Endodermal cell (in vitro differentiated cells): ENCODE measurements around the gene PRRX2. TPM values are rescaled to one million over a fixed set of nuclear protein-coding genes. Genes with fewer than 3 reads are reported as not detected.
A peak's percentile ranks its signal among the peaks of the same experiment; 100 is the strongest.

Experiments used
- DNase-seq: peaks from one replicate; pipeline ENCODE4 v3.0.0-alpha.2; 2017
- H3K27ac ChIP-seq: 2 replicates; pipeline ENCODE4 v1.5.1; 2013; ENCODE audit warnings: mild to moderate bottlenecking, low read depth, low read length, moderate library complexity
- H3K27me3 ChIP-seq: 2 replicates; pipeline ENCODE4 v1.6.1; 2013; ENCODE audit warnings: mild to moderate bottlenecking, low read length, moderate library complexity; ENCODE audit not compliant: insufficient read depth, control insufficient read depth, poor library complexity, severe bottlenecking
- H3K36me3 ChIP-seq: 2 replicates; pipeline ENCODE4 v1.7.0; 2013; ENCODE audit warnings: mild to moderate bottlenecking, low read length, moderate library complexity; ENCODE audit not compliant: control insufficient read depth, insufficient read depth
- H3K4me1 ChIP-seq: one replicate; pipeline ENCODE4 v1.7.0; 2013; ENCODE audit warnings: low read length; ENCODE audit not compliant: control insufficient read depth, insufficient read depth
- H3K4me3 ChIP-seq: 2 replicates; pipeline ENCODE4 v1.5.1; 2013; ENCODE audit warnings: mild to moderate bottlenecking, low read length, moderate library complexity
- H3K9ac ChIP-seq: 2 replicates; pipeline ENCODE4 v1.6.1; 2013; ENCODE audit warnings: mild to moderate bottlenecking, low read length, moderate library complexity; ENCODE audit not compliant: poor library complexity, severe bottlenecking; ENCODE audit errors: extremely low read depth
- H3K9me3 ChIP-seq: 2 replicates; pipeline ENCODE4 v1.6.1; 2013; ENCODE audit warnings: mild to moderate bottlenecking, low read length, moderate library complexity; ENCODE audit not compliant: control insufficient read depth
- H3K27ac Mint-ChIP-seq: 2 replicates; pipeline ENCODE4 v1.8.0; 2020; ENCODE audit warnings: mixed read lengths
- H3K27me3 Mint-ChIP-seq: 2 replicates; pipeline ENCODE4 v1.8.0; 2021; ENCODE audit warnings: mild to moderate bottlenecking, mixed read lengths; ENCODE audit not compliant: insufficient read depth
- H3K36me3 Mint-ChIP-seq: 2 replicates; pipeline ENCODE4 v1.8.0; 2020; ENCODE audit warnings: low read depth, mixed read lengths
- H3K4me1 Mint-ChIP-seq: 2 replicates; pipeline ENCODE4 v1.8.0; 2020; ENCODE audit warnings: mixed read lengths
- H3K4me3 Mint-ChIP-seq: 2 replicates; pipeline ENCODE4 v1.8.0; 2020; ENCODE audit warnings: mild to moderate bottlenecking, moderate library complexity, mixed read lengths
- H3K9me3 Mint-ChIP-seq: 2 replicates; pipeline ENCODE4 v1.8.0; 2020; ENCODE audit warnings: mild to moderate bottlenecking, mixed read lengths
- CTCF ChIP-seq: fragments of 200-600 bp; sonication (generic); conservative IDR thresholded peaks from 2 replicates; pipeline ENCODE4 v1.5.0; 2021; ENCODE audit warnings: antibody characterized with exemption, mild to moderate bottlenecking
- WGBS, 2 experiments: methylation state at CpG; one replicate each; pipeline versions ENCODE4 v1.1.5 to v1.1.7; 2013; ENCODE audit warnings: missing lambda C conversion rate in 2 of 2, mixed read lengths in 1 of 2; ENCODE audit not compliant: insufficient coverage in 1 of 2, insufficient read length in 1 of 2; 5-methylcytosine and 5-hydroxymethylcytosine counted together
- total RNA-seq, 2 donors: library from RNA; stranded (reverse); fragmentation: NEBNext Ultra II Directional in 1 of 2; extraction: Animal tissue kit (Norgen Biotek cat#: 25700) in 1 of 2; gene quantifications; 2 replicates in 1 of 2; 3 replicates in 1 of 2; pipeline ENCODE4 v1.2.1, GENCODE V29; 2021

The PRRX2 gene
- total RNA-seq, 2 donors from 2014 or later: 1.0 to 3.8 TPM

DNA sequence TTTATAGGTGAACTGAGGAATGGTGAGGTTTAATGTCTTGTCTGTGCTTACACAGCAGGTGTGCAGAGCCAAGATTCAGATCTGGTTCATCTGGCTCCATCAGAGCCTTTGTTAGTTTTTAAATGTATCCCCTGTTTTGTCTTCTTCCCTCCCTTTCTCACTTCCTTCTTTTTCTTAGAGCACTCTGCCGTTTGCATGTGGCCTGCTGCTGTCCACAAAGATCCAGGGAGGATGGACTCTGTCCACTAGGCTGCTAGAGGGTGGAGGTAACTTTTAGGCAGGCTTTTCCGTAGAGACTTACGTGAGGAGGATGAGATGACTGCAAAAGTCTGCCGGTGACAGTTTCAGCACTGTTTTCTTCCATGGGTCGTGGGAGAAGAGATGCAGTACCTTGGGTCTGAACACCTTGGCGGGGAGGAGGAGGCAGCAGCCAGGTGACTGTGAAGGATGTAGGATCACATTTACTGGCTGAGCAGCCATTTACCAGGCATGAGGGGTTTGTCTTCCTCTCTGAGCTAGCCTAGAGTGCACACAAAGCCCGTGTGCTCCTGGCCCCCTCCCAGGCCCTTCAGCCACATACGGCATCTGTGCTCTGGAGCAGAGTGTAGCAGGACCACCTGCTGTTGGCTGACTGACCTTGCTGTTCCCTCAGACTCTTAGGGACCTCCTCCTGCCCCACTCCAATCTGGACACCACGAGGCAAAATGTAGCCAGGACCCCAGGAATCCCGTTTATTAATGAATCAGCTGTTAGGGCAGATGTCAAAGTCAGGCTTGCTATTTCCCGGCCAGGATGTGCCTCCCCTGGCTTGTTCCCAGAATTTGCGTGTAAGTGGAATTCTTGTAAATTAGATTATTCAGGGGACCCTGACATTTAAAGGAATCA lies 37.6 kb upstream of the PRRX2 start:
- H3K27me3 ChIP-seq: no peaks in the 10 kb centered on the region
- no peak for TF ChIP-seq CTCF
- peak overlapping the region; percentile 49 for H3K27ac Mint-ChIP-seq
- H3K36me3 ChIP-seq: peaks cover 20% of the 10 kb centered on the region
- H3K4me3 ChIP-seq: peak overlapping the region; percentile 98
- peaks cover 27% of the 10 kb centered on the region for H3K4me1 Mint-ChIP-seq
- peak overlapping the region; percentile 30 for H3K27ac ChIP-seq
- no peaks in the 10 kb centered on the region for H3K9me3 Mint-ChIP-seq
- H3K4me1 ChIP-seq: no peaks in the 10 kb centered on the region
- H3K9ac ChIP-seq: no peak overlapping the region
- no peaks in the 10 kb centered on the region for H3K9me3 ChIP-seq
- peak overlapping the region; percentile 76 for H3K4me3 Mint-ChIP-seq
- WGBS, 2 experiments: 84 to 89% methylated on average over 11 to 12 of the region's 12 CpGs
- H3K27me3 Mint-ChIP-seq: no peaks in the 10 kb centered on the region
- peaks cover 8% of the 10 kb centered on the region for H3K36me3 Mint-ChIP-seq
- DNase-seq: no peak

- H3K27ac Mint-ChIP-seq: no peak overlapping the region
- no peak for DNase-seq
- Histone ChIP-seq H3K9ac (no peak overlapping the region), H3K27me3 (no peaks in the 10 kb centered on the region), H3K36me3 (peaks cover 28% of the 10 kb centered on the region), H3K27ac (no peak overlapping the region), H3K9me3 (no peaks in the 10 kb centered on the region), H3K4me1 (no peaks in the 10 kb centered on the region), H3K4me3 (no peak overlapping the region)
- H3K9me3 Mint-ChIP-seq: no peaks in the 10 kb centered on the region
- H3K4me3 Mint-ChIP-seq: no peak overlapping the region
- WGBS, 2 experiments: 97 to 100% methylated on average over 2 to 6 of the region's 6 CpGs
- H3K27me3 Mint-ChIP-seq: no peaks in the 10 kb centered on the region
- peaks cover 27% of the 10 kb centered on the region for H3K4me1 Mint-ChIP-seq
- peaks cover 15% of the 10 kb centered on the region for H3K36me3 Mint-ChIP-seq
- TF ChIP-seq CTCF: no peak
Measured at GRCh38 chr9:129628709-129629108, 36.7 kb upstream of the PRRX2 start.

GRCh38 chr9:129629251-129629820 lies 36.1 kb upstream of the PRRX2 start:
- H3K4me3 ChIP-seq: no peak overlapping the region
- H3K27me3 ChIP-seq: no peaks in the 10 kb centered on the region
- no peak overlapping the region for H3K27ac ChIP-seq
- peaks cover 23% of the 10 kb centered on the region for H3K4me1 Mint-ChIP-seq
- H3K9me3 ChIP-seq: no peaks in the 10 kb centered on the region
- TF ChIP-seq CTCF: no peak
- no peaks in the 10 kb centered on the region for H3K27me3 Mint-ChIP-seq
- H3K9me3 Mint-ChIP-seq: no peaks in the 10 kb centered on the region
- H3K4me1 ChIP-seq: no peaks in the 10 kb centered on the region
- no peak overlapping the region for H3K9ac ChIP-seq
- WGBS, 2 experiments: 83 to 96% methylated on average over 3 to 8 of the region's 8 CpGs
- no peak overlapping the region for H3K27ac Mint-ChIP-seq
- no peak for DNase-seq
- peaks cover 19% of the 10 kb centered on the region for H3K36me3 Mint-ChIP-seq
- H3K4me3 Mint-ChIP-seq: no peak overlapping the region
- H3K36me3 ChIP-seq: peaks cover 33% of the 10 kb centered on the region
